Activated effector memory CD4-positive, alpha-beta T cell treated with anti-CD3 and anti-CD28 coated beads, Interleukin-2, amount 50 U/mL, for 16 hours (primary cell): ENCODE data around the gene GNG2.
A peak's percentile ranks its signal among the peaks of the same experiment; 100 is the strongest.

Source experiments
- DNase-seq: peaks from one replicate; pipeline ENCODE4 v3.0.0-alpha.2; 2020

GNG2 gene

DNA sequence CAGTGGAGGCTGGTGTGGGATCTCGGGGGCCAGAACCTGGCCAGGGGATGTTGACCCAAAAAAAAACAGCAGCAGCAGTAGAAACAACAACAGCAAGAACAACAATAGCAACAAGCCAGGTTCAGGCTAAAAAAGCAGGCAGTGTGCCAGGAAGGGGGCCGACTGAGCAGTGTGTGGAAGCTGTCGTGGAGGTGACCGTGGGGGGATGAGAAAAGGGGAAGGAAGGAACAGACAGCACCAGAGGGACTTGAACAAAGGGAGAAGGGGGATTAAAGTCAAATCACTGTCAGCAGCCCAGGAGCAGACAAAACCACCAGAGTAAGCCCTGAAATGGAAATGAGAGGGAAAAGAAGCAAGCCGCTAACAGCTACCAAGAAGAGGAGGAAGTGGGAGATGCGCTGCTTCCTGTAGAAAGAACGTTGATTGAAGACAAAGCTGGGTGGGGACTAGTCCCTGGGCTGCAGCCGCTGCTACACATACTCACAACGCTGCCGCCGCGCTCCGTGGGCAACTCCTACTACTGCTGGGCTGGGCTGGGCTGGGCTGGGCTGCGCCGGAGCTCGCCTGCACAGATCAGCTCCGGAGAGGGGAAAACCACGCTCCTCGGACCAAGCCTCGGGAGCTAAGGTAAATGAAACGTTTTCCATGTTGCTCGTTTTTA is at the start of gene GNG2:
Gene GNG2, plus strand, starts transcription at position 449 of the 661 bp plus-strand sequence. CDS start 90,067 bp downstream, outside the sequence.
- DNase-seq, result peak; percentile 91

DNA sequence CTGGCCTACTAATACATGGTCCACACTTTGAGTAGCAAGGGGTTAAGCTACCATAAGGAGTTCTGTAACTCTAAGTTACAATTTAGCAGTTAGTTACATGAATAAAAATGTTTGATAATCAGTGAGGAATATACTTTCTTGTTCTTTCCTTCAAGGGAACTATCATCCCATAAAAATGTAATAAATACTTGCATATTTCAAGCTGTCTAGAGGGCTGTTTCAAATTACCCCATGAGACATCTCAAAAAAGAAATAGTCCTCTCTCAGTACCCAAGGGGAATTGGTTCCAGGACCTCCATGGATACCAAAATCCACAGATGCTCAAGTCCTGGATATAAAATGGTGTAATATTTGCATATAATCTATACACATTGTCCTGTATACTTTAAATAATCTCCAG is 48.7 kb upstream of the GNG2 start:
- no peak for DNase-seq

- no peak for DNase-seq
Observed at GRCh38 chr14:51816031-51816430, 44.4 kb upstream of the GNG2 start.

DNA sequence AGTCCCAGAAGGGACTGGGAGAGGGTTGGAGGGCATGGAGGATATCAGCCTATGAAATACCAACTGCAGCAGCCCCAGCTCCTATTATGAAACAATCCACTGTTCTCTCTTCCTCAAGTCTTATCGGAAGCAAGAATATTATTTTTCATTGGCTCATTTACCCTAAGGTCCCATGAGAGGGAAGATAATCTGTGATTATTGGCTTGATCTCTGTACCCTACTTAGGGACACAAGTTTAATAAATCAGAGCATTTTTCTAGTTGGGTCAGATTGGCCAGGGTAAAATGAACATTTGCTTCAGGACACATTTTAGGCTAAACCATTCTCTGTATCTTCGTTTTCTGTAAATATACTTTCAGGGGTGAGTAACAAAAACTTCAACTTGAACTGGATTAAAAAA is 43.1 kb upstream of the GNG2 start:
- DNase-seq, result no peak

DNA sequence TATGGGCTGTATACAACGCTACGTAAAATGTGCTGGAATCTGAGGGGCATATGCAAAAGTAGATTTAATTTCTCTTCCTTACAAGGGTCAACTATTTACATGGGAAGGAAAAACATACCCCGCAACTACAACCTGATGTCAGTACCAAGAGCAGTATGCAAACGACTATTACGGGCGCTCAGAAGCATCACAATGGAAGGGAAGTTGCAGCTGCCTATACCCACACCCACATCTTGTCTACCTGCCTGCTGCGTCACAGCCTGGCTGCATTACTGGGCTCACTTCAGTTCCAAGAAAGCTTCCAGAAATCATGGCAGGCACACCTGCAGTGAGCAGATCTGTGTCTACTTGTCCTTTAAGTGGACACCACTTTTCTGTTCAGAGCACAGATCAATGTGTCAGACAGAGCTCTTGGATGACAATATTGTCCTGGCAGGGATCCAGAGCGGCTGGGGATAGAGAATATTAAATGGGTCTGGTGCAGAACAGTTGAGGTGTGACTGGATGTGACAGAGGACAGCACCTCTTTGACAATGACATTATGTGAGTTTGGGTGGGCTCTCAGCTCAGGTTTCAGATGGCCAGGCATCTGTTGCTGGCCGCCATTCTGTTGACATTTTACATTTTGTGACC is 41.5 kb upstream of the GNG2 start:
- no peak for DNase-seq

GRCh38 chr14:51821822-51822221 is 38.6 kb upstream of the GNG2 start:
- DNase-seq, result no peak

GRCh38 chr14:51822499-51822898 is 37.9 kb upstream of the GNG2 start:
- no peak for DNase-seq

GRCh38 chr14:51823706-51824105 is 36.7 kb upstream of the GNG2 start:
- no peak for DNase-seq

- no peak for DNase-seq
Observed at GRCh38 chr14:51824191-51824590, 36.2 kb upstream of the GNG2 start.

- DNase-seq, result no peak
Observed at GRCh38 chr14:51825926-51826325, 34.5 kb upstream of the GNG2 start.

GRCh38 chr14:51828017-51828797 is 32.2 kb upstream of the GNG2 start:
- peak; percentile 87 for DNase-seq

- DNase-seq, result no peak
Observed at GRCh38 chr14:51834240-51834639, 26.2 kb upstream of the GNG2 start.

GRCh38 chr14:51836417-51836816 is 24.0 kb upstream of the GNG2 start:
- no peak for DNase-seq

- DNase-seq, result no peak
Observed at GRCh38 chr14:51844081-51844881, 16.1 kb upstream of the GNG2 start.

DNA sequence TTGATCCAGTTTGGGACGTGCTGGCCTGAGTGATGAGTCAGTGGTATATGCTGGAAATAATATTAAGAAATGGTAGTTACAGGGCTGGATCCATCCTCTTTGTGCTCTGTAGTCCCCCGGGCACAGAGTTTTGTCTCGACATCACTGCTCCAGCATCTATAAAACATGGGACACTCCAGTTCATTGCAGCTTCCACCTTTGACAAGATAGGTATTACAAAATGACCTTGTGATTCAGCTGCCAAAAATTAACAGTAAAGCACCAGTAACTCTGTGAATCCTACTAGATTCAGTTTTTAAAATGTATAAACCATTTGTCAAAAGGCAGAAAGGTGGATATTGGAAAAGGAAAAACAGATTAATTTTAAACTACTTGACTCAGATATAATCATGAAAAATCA is 14.6 kb upstream of the GNG2 start:
- no peak for DNase-seq

- peak; percentile 91 for DNase-seq
Observed at GRCh38 chr14:51846631-51847488, 13.6 kb upstream of the GNG2 start.

- DNase-seq, result no peak
Observed at GRCh38 chr14:51847489-51847796, 13.0 kb upstream of the GNG2 start.

GRCh38 chr14:51848120-51848519 is 12.3 kb upstream of the GNG2 start:
- DNase-seq, result no peak

DNA sequence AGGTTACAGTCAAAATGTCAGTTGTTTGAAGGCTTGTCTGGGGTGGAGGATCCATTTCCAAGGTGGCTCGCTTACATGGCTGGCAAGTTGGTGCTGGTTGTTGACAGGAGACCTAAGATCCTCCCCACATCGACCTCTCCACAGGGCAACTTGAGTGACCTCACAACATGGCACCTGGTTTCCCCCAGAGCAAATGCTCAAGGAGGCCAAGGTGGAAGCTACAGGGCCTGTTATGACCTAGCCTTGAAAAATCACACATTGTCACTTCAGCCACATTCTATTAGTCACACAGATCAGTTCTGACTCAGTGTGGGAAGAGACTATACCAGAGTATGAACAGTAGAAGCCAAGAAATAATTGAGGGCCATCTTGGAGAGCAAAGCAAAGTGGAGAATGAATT is 11.3 kb upstream of the GNG2 start:
- peak; percentile 74 for DNase-seq

DNA sequence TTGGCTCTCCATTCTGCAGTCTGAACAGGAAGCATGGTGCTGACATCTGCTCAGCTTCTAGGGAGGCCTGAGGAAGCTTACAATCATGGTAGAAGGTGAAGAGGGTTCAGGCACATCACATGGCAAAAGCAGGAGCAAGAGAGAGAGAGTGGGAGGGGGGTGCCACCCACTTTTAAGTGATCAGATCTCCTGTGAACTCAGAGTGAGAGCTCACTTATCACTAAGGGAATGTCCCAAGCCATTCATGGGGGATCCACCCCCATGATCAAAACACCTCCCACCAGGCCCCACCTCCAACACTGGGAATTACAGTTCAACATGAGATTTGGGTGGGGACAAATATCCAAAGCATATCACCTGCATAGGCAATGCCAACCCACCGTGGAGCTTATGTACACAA is 9.8 kb upstream of the GNG2 start:
- DNase-seq, result no peak

GRCh38 chr14:51852541-51852940 is 7.9 kb upstream of the GNG2 start:
- no peak for DNase-seq

DNA sequence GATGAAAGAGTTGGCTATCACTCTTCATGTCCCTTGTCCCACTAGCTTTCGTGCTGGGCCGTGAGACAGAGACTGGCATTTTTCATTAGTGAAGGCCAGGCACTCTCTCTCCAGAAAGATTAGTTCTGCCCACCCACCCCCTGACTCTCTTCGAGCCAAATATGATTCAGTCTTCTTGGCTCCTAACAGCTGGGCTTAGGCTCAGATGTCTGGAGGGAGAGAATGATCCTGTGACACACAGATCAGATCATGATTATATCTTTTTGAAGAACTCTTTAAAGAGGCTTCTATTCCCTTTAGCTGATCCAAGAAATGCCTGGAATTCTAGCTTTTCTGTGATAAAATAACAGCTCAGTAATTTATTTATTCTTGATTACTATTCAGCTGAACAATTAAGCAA is 5.2 kb upstream of the GNG2 start:
- DNase-seq, result no peak
